Activated CD8-positive, alpha-beta memory T cell treated with anti-CD3 and anti-CD28 coated beads, Interleukin-2, amount 50 U/mL, for 24 hours (primary cell): Measurements from ENCODE around the gene CTDP1.
"Not testable (repeated sequence)": the region's sequence is repeated elsewhere in the genome, so short reads cannot be mapped to it uniquely, and the experiment has no call there.

Source experiments
- DNase-seq: peaks from one replicate; pipeline ENCODE4 v3.0.0-alpha.2; 2020; ENCODE audit errors: extremely low read depth

Gene CTDP1

GRCh38 chr18:79742076-79742475, 62.5 kb downstream of the CTDP1 start:
- DNase-seq: no peak

GRCh38 chr18:79744625-79745024, 65.0 kb downstream of the CTDP1 start:
- DNase-seq: no peak

GRCh38 chr18:79746730-79747129, 67.1 kb downstream of the CTDP1 start:
- DNase-seq: no peak

- no peak for DNase-seq
Measured at GRCh38 chr18:79747156-79747845, 67.7 kb downstream of the CTDP1 start.

- DNase-seq: no peak
Measured at GRCh38 chr18:79748321-79749180, 68.9 kb downstream of the CTDP1 start.

- DNase-seq: no peak
Measured at GRCh38 chr18:79749251-79750191, 69.9 kb downstream of the CTDP1 start.

- no peak for DNase-seq
Measured at GRCh38 chr18:79750980-79751571, 71.5 kb downstream of the CTDP1 start.

- DNase-seq: not testable (repeated sequence)
Measured at GRCh38 chr18:79751918-79752578, 72.4 kb downstream of the CTDP1 start.

GRCh38 chr18:79752946-79753345, 73.3 kb downstream of the CTDP1 start:
- DNase-seq: not testable (repeated sequence)

GRCh38 chr18:79753391-79753851, 73.8 kb downstream of the CTDP1 start:
- DNase-seq: no peak

- DNase-seq: no peak
Measured at GRCh38 chr18:79754022-79754761, 74.6 kb downstream of the CTDP1 start.

- DNase-seq: no peak
Measured at GRCh38 chr18:79754831-79755351, 75.3 kb downstream of the CTDP1 start.

GRCh38 chr18:79755496-79756142, 76.0 kb downstream of the CTDP1 start:
- DNase-seq: no peak

GRCh38 chr18:79756143-79756500, 76.5 kb downstream of the CTDP1 start:
- DNase-seq: no peak

GRCh38 chr18:79756826-79757225, 77.2 kb downstream of the CTDP1 start:
- DNase-seq: no peak

- no peak for DNase-seq
Measured at GRCh38 chr18:79760348-79760747, 80.7 kb downstream of the CTDP1 start.

- DNase-seq: no peak
Measured at GRCh38 chr18:79760881-79761280, 81.3 kb downstream of the CTDP1 start.

- no peak for DNase-seq
Measured at GRCh38 chr18:79763407-79763806, 83.8 kb downstream of the CTDP1 start.

- no peak for DNase-seq
Measured at GRCh38 chr18:79764131-79764530, 84.5 kb downstream of the CTDP1 start.
